Esophagus muscularis mucosa (tissue), 4 donors: Measurements from ENCODE around the gene KPNA6. TPM values are rescaled to one million over a fixed set of nuclear protein-coding genes. Genes with fewer than 3 reads are reported as not detected.
"Not testable (repeated sequence)": the region's sequence is repeated elsewhere in the genome, so short reads cannot be mapped to it uniquely, and the experiment has no call there.

Experiments used
- DNase-seq: peaks from one replicate; pipeline ENCODE4 v3.0.0-alpha.2; 2017; ENCODE audit errors: extremely low spot score
- H3K27ac ChIP-seq, 4 donors: fragments of 200-600 bp; sonication (generic); replicated peaks in 1 of 4; 1 replicate in 3 of 4; 2 replicates in 1 of 4; pipeline ENCODE4 v1.5.1; 2016 to 2019; ENCODE audit warnings: mild to moderate bottlenecking in 1 of 4
- H3K27me3 ChIP-seq, 4 donors: fragments of 200-600 bp; sonication (generic); one replicate each; pipeline versions ENCODE4 v1.5.1 to v1.6.0; 2016 to 2019
- H3K36me3 ChIP-seq, 4 donors: fragments of 200-600 bp; sonication (generic); one replicate each; pipeline ENCODE4 v1.5.1; 2016 to 2019
- H3K4me1 ChIP-seq, 4 donors: fragments of 200-600 bp; sonication (generic); one replicate each; pipeline ENCODE4 v1.5.1; 2016 to 2019
- H3K4me3 ChIP-seq, 4 donors: fragments of 200-600 bp; sonication (generic); 1 replicate in 2 of 4; 2 replicates in 2 of 4; pipeline ENCODE4 v1.5.1; 2016 to 2019; ENCODE audit warnings: mild to moderate bottlenecking in 4 of 4, moderate library complexity in 1 of 4
- H3K9me3 ChIP-seq, 4 donors: fragments of 200-600 bp; sonication (generic); 1 replicate in 3 of 4; 2 replicates in 1 of 4; pipeline ENCODE4 v1.5.1; 2016 to 2019
- EP300 ChIP-seq: sonication (generic); formaldehyde crosslinking; IDR thresholded peaks from one replicate; pipeline ENCODE4 v1.6.1; 2017; ENCODE audit warnings: antibody characterized with exemption
- POLR2A ChIP-seq: fragments of 450-650 bp; IDR thresholded peaks from one replicate; pipeline ENCODE4 v1.6.1; 2017; ENCODE audit warnings: antibody characterized with exemption, moderate library complexity, mild to moderate bottlenecking, low read depth
- POLR2AphosphoS5 ChIP-seq, 2 donors: sonication (generic); formaldehyde crosslinking; IDR thresholded peaks; one replicate each; pipeline ENCODE4 v1.6.1; 2017; ENCODE audit warnings: antibody characterized with exemption in 2 of 2
- WGBS: methylation state at CpG from one replicate; pipeline ENCODE4 v1.1.5; 2018; 5-methylcytosine and 5-hydroxymethylcytosine counted together
- intact Hi-C: fragments of 100-400 bp; cut with DNase I; formaldehyde crosslinking; loops from one replicate; pipeline ENCODE4 v1.15.1; 2023
- total RNA-seq, 4 donors: library from RNA; depleted of rRNA; stranded (reverse); fragments of >200 nt; gene quantifications; one replicate each; pipeline versions ENCODE4 v1.1.0 to v1.2.1, GENCODE V29; 2016
- TF ChIP-seq, protein P1 (sequence below), 3 experiments: fragments of 200-600 bp in 2 of 3; fragments of 450-650 bp in 1 of 3; sonication (generic) in 2 of 3; IDR thresholded peaks; one replicate each; pipeline ENCODE4 v1.5.1; 2017 to 2019; ENCODE audit warnings: antibody characterized with exemption in 3 of 3, mild to moderate bottlenecking in 2 of 3, moderate library complexity in 1 of 3

The KPNA6 gene
- total RNA-seq, 4 donors from 2014 or later, result 47.8 to 71.3 (median 55.4) TPM

DNA sequence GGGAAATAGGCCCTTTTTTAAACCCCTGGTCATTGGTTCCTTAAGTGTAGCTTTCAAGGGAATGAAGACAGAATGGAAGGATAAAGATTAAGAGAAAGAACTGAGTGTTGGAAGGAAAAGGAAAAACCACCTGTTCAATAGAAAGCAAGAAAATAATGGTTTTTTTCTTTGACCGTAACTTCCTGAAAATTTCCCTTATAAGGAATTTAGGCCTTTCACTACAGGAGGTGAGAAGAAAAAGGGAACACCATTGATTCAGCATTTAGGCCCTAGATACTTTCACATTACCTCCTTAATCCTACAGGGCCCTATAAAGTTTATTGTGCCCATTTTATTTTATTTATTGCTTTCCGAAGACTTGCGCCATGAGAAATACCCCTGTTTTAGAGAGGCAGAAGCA, 18.9 kb downstream of the KPNA6 start:
- no peak for TF ChIP-seq EP300
- TF ChIP-seq POLR2AphosphoS5 (IDR thresholded peaks at IDR 0.05), result no peak
- TF ChIP-seq, protein P1, sequence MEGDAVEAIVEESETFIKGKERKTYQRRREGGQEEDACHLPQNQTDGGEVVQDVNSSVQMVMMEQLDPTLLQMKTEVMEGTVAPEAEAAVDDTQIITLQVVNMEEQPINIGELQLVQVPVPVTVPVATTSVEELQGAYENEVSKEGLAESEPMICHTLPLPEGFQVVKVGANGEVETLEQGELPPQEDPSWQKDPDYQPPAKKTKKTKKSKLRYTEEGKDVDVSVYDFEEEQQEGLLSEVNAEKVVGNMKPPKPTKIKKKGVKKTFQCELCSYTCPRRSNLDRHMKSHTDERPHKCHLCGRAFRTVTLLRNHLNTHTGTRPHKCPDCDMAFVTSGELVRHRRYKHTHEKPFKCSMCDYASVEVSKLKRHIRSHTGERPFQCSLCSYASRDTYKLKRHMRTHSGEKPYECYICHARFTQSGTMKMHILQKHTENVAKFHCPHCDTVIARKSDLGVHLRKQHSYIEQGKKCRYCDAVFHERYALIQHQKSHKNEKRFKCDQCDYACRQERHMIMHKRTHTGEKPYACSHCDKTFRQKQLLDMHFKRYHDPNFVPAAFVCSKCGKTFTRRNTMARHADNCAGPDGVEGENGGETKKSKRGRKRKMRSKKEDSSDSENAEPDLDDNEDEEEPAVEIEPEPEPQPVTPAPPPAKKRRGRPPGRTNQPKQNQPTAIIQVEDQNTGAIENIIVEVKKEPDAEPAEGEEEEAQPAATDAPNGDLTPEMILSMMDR (IDR thresholded peaks at IDR 0.05), result no peak
- TF ChIP-seq POLR2A, result no peak
- H3K9me3 ChIP-seq, result no peaks in the 10 kb centered on the region
- H3K27ac ChIP-seq, result no peak overlapping the region
- 90% methylated on average over 3 of the region's 3 CpGs for WGBS
- peaks cover 19 to 53% (median 48%) of the 10 kb centered on the region in 4 donors for H3K4me1 ChIP-seq
- intact Hi-C loops, result no loop called here
- DNase-seq, result no peak
- H3K4me3 ChIP-seq, result no peak overlapping the region
- peaks cover 0 to 8% (median 0%) of the 10 kb centered on the region in 4 donors for H3K36me3 ChIP-seq
- no peaks in the 10 kb centered on the region for H3K27me3 ChIP-seq

DNA sequence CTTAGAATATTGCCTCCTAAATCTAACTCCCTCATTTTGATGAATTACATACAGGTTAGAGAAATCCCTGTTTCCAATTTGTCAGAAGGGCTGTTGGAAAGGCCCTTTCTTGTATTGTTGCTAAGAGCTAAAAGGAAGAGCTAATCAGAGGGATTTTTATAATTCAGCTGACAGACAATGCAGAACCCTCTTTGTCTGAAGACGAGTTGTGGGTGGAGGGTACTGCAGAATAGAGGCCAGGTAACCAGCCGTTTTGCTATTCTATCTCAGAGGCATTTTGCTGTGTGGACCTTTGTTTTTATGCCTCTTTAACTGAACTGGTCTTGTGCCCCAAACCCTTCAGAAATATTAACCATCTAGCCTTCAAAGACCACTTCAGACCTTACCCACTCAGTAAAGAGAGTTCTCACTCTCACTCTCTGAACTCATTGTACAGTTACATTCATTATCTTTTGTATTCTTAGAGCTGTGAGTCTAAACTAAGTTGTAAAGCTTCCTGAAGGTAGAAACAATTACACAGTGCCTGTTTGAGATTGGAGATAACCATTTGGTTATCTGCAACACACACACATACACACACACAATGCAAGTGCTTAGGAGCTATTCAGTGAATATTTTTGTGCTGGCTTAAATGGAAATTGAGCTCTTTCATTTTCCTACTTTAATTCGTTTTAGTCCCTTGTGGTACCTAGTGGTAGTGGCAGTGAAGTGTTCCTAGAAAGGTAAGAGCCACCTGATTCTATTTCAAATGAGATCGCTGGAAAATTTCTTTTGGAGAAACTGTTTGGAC, 19.7 kb downstream of the KPNA6 start:
- Histone ChIP-seq H3K36me3 (peaks cover 0 to 8% (median 0%) of the 10 kb centered on the region in 4 donors), H3K4me1 (peaks cover 16 to 45% (median 42%) of the 10 kb centered on the region in 4 donors), H3K27ac (no peak overlapping the region), H3K4me3 (no peak overlapping the region), H3K9me3 (no peaks in the 10 kb centered on the region), H3K27me3 (no peaks in the 10 kb centered on the region)
- no peak for DNase-seq
- intact Hi-C loops, result no loop called here
- TF ChIP-seq, protein P1 (IDR thresholded peaks at IDR 0.05), result peak in 1 of 3 experiments; percentile 23
- no peak for TF ChIP-seq POLR2A
- 83% methylated on average over 3 of the region's 4 CpGs for WGBS

DNA sequence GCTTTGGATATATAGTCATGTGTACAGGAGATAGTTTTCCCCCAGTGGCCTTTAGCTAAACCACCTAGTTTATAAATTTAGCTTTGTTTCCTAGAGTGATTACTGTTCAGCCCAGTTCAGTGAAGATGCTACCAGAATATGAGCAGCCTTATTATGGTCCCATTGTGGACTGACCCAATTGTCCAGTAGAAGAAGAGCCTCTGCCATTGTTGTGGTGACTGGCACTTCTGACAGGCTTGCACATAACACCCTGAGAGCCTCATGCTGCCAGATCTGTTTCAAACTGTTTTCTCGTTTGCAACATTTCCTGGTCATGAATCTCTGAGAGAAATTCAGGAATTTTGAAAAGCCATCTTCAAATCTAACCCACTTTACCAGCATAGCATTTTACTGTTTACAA, 20.6 kb downstream of the KPNA6 start:
- H3K4me3 ChIP-seq, result no peak overlapping the region
- no peaks in the 10 kb centered on the region for H3K9me3 ChIP-seq
- H3K27ac ChIP-seq, result no peak overlapping the region
- DNase-seq, result no peak
- 64% methylated on average over 1 of the region's 1 CpG for WGBS
- TF ChIP-seq POLR2A, result no peak
- no peaks in the 10 kb centered on the region for H3K27me3 ChIP-seq
- H3K36me3 ChIP-seq, result peaks cover 0 to 8% (median 0%) of the 10 kb centered on the region in 4 donors
- peaks cover 16 to 52% (median 41%) of the 10 kb centered on the region in 4 donors for H3K4me1 ChIP-seq
- intact Hi-C loops, result no loop called here

DNA sequence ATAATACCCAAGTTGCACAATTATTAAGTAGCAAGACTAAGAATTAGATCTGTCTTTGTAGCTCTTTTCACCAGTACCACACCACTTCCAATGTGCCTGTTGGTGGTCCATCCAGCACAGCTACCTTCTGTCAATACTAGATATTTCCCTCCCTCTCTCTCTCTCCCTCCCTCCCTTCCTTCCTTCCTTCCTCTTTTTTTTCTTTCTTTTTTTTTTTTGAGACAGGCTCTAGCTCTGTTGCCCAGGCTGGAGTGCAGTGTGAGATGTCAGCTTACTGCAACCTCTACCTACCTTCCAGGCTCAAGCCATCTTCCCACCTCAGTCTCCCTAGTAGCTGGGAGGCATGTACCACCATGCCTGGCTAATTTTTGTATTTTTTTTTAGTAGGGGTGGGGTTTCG, 21.1 kb downstream of the KPNA6 start:
- Histone ChIP-seq H3K27me3 (no peaks in the 10 kb centered on the region), H3K4me1 (peaks cover 16 to 53% (median 42%) of the 10 kb centered on the region in 4 donors), H3K27ac (no peak overlapping the region), H3K4me3 (no peak overlapping the region), H3K9me3 (no peaks in the 10 kb centered on the region), H3K36me3 (peaks cover 0 to 8% (median 0%) of the 10 kb centered on the region in 4 donors)
- 94% methylated on average over 1 of the region's 1 CpG for WGBS
- DNase-seq, result no peak
- intact Hi-C loops, result no loop called here
- TF ChIP-seq POLR2A, result no peak
- TF ChIP-seq, protein P1 (IDR thresholded peaks at IDR 0.05), result no peak
- no peak for TF ChIP-seq POLR2AphosphoS5 (IDR thresholded peaks at IDR 0.05)
- no peak for TF ChIP-seq EP300

DNA sequence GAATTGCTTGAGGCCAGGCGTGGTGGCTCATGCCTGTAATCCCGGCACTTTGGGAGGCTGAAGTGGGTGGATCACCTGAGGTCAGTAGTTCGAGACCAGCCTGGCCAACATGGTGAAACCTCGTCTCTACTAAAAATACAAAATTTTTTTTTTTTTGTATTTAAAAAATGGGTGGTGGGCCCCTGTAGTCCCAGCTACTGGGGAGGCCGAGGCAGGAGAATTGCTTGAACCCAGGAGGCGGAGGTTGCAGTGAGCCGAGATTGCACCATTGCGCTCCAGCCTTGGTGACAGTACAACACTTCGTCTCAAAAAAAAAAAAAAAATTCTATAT, 26.1 kb downstream of the KPNA6 start:
- DNase-seq, H3K36me3 ChIP-seq, H3K4me3 ChIP-seq, H3K9me3 ChIP-seq, intact Hi-C loops, H3K27me3 ChIP-seq: not testable (repeated sequence)
- Histone ChIP-seq H3K4me1 (peaks cover 1 to 31% (median 28%) of the 10 kb centered on the region in 4 donors), H3K27ac (peak overlapping the region; percentile 40 to 66 (median 53))
- WGBS, result 87% methylated on average over 9 of the region's 9 CpGs

DNA sequence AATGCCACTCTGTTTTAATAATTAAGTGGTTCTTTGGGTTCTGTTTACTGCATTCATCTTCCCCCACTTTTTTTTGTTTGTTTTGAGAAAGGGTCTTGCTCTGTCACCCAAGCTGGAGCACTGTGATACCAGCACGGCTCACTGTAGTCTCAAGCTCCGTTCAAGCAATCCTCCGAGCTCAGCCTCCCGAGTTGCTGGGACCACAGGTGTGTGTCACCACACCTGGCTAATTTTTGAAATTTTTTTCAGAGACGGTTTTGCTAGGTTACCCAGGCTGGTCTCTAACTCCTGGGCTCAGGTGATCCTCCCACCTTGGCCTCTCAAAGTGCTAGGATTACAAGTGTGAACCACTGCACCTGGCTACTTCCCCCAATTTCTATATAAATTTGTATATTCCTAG, 29.3 kb downstream of the KPNA6 start:
- no peak for TF ChIP-seq POLR2A
- TF ChIP-seq EP300, result no peak
- TF ChIP-seq, protein P1 (IDR thresholded peaks at IDR 0.05), result no peak
- no peak for TF ChIP-seq POLR2AphosphoS5 (IDR thresholded peaks at IDR 0.05)
- peaks cover 11 to 52% (median 44%) of the 10 kb centered on the region in 4 donors for H3K4me1 ChIP-seq
- H3K9me3 ChIP-seq, result no peaks in the 10 kb centered on the region
- H3K27me3 ChIP-seq, result no peaks in the 10 kb centered on the region
- WGBS, result 94% methylated on average over 5 of the region's 5 CpGs
- no peak overlapping the region for H3K27ac ChIP-seq
- no peaks in the 10 kb centered on the region for H3K36me3 ChIP-seq
- intact Hi-C loops, result no loop called here
- DNase-seq, result no peak
- H3K4me3 ChIP-seq, result no peak overlapping the region
